ENCODE measurements around the gene ACSL6. TPM values are rescaled to one million over a fixed set of nuclear protein-coding genes. Genes with fewer than 3 reads are reported as not detected.
"Not testable (repeated sequence)": the region's sequence is repeated elsewhere in the genome, so short reads cannot be mapped to it uniquely, and the experiment has no call there.

ACSL6 gene
- polyA plus RNA-seq, 3 donors = 0.11 to 0.64 (median 0.15) TPM

DNA sequence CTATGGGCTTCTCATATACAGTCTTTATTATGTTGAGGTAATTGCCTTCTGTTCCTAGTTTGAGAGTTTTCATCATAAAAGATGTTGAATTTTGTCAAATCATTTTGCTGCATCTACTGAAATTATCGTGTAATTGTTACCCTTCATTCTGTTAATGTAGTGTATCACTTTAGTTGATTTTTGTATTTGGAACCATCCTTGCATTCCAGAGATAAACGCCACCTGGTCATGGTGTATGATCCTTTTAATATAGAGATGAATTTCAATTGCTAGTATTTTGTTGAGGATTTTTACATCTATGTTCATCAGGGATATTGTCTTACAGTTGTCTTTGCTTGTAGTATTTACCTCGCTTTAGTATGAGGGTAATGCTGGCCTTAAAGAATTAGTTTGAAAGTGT is 85.3 kb downstream of the ACSL6 start:
- H3K27ac ChIP-seq (ENCODE audit: low read depth, low read length) = no peak overlapping the region
- WGBS, 3 donors = 68 to 88% (median 78%) methylated on average over 3 of the region's 3 CpGs

DNA sequence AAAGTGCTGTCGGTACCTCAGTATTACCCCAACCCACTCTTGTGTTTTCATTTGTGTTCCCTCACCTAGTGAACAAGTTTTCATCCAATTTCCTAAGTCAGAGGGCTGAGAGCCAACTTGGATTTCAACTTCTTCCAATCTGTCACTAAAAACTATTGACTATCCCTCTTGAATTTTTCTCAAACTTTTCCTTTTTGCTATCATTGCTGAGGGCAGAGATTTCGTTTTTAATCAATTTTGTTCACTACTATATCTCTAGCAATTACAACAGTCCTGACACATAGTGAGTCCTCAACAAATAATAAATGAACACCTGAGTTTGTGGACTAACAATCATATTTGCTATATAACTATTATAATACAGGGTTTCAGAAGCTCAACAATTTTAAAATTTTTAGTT is 95.0 kb downstream of the ACSL6 start:
- WGBS, 3 donors = 52 to 67% (median 57%) methylated on average over 2 of the region's 2 CpGs

DNA sequence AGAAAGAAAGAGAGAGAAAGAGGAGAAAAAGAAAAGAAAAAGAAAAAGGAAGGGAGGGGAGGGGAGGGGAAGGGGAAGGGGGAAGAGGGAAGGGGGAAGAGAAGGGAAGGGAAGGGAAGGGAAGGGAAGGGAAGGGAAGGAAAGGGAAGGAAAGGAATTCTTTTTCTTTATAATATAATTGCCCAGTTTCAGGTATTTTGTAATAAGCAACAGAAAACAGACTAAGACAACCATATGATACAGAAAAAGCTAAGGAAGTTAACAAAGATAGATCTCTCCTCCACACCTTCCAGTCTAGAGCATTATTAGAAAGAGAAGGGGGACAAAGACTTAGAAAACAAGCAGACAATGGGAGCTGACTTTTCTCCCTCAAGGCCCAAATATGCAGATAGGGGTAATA is 97.0 kb downstream of the ACSL6 start:
- H3K27ac ChIP-seq (ENCODE audit: low read depth, low read length) = no peak overlapping the region

More for the DNA sequence above, 95.0 kb downstream of the ACSL6 start:
- no peak overlapping the region for H3K27ac ChIP-seq (ENCODE audit: low read depth, low read length)

DNA sequence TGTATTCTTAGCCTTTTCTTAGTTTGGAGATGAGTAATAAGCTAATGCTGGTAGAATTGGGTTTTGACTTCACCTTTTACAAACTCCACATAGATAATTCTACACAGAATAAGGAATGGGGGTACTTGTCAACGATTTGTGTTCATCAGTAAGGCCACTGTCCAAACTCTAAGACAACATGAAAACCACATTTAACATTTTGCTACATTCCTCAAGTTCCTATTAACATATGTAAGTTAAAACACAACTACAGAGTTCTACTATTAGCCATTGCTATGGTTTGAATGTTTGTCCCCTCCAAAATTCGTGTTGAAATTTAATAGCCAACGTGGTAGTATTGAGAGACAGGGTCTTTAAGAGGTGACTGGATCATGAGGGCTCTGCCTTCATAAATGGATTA is 97.9 kb downstream of the ACSL6 start:
- H3K27ac ChIP-seq (ENCODE audit: low read depth, low read length) = no peak overlapping the region
- WGBS, 3 donors = 53 to 63% (median 56%) methylated on average over 3 of the region's 3 CpGs

DNA sequence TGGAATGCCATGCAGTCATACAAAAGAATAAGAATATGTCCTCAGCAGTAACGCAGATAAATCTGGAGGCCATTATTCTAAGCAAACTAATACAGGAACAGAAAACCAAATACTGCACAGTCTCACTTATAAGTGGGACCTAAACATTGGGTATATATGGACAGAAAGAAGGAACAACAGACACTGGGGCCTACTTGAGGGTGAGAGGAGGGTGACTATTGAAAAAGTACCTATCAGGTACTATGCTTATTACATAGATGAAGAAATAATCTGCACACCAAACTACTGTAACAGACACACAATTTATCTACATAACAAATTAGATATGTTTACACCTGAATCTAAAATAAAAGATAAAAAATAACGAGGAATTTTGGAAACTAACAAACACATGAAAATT is 104.8 kb downstream of the ACSL6 start:
- 70 to 87% (median 85%) methylated on average over 2 of the region's 2 CpGs for WGBS, 3 donors
- no peak overlapping the region for H3K27ac ChIP-seq (ENCODE audit: low read depth, low read length)

DNA sequence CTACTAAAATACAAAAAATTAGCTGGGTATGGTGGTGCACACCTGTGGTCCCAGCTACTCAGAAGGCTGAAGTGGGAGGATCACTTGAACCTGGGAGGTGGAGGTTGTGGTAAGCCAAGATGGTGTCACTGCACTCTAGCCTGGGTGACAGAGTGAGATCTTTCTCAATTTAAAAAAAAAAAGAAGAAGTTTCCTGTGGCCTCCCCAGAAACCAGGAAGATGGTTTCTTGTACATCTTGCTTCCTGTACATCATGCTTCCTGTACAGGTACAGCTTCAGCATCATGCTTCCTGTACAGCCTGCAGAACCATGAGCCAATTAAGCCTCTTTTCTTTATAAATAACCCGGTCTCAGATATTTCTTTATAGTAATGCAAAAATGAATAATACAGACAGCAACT is 109.2 kb downstream of the ACSL6 start:
- H3K27ac ChIP-seq (ENCODE audit: low read depth, low read length) = not testable (repeated sequence)
- WGBS, 3 donors = 57 to 83% (median 60%) methylated on average over 1 of the region's 1 CpG

Other genes with a start within 250 kb of the ACSL6 start
- gene FNIP1, start 214.6 kb downstream of the ACSL6 start, polyA plus RNA-seq = 1 to 10 TPM; 3.0 to 5.6 (median 5.5) TPM
- gene MEIKIN, start 66.0 kb downstream of the ACSL6 start, polyA plus RNA-seq = not detected
- gene IL3, start 49.0 kb upstream of the ACSL6 start, polyA plus RNA-seq = not detected
- under 1 TPM in 1 of 3 donors, not detected in 2; 0.10 TPM for gene CSF2, start 62.1 kb upstream of the ACSL6 start, polyA plus RNA-seq
- 10 to 100 TPM in 2 of 3 donors, 1 to 10 TPM in 1; 8.9 to 39.9 (median 18.4) TPM for gene P4HA2, start 216.2 kb upstream of the ACSL6 start, polyA plus RNA-seq
- gene PDLIM4, start 246.0 kb upstream of the ACSL6 start, polyA plus RNA-seq = 10 to 100 TPM in 2 of 3 donors, 1 to 10 TPM in 1; 2.2 to 39.4 (median 17.5) TPM